GM12864 (cell line): ENCODE data around the gene NECTIN2.
"Not testable (repeated sequence)": the region's sequence is repeated elsewhere in the genome, so short reads cannot be mapped to it uniquely, and the experiment has no call there.

Experiments
- DNase-seq: peaks from one replicate; pipeline ENCODE4 v3.0.0-alpha.2; 2011; ENCODE audit warnings: low read depth
- H3K4me3 ChIP-seq: 2 replicates; pipeline ENCODE4 v1.5.1; 2011; ENCODE audit warnings: mild to moderate bottlenecking, low read depth, low read length, control low read depth
- CTCF ChIP-seq: IDR thresholded peaks from 2 replicates; pipeline ENCODE4 v1.5.1; 2011; ENCODE audit warnings: low read depth, mild to moderate bottlenecking, moderate library complexity, low read length, control low read depth, inconsistent platforms; ENCODE audit errors: missing control alignments

NECTIN2 gene

GRCh38 chr19:44912854-44913253 lies 66.8 kb downstream of the NECTIN2 start:
- DNase-seq: no peak
- H3K4me3 ChIP-seq: no peak overlapping the region
- no peak for TF ChIP-seq CTCF

GRCh38 chr19:44913512-44914432 lies 67.7 kb downstream of the NECTIN2 start:
- H3K4me3 ChIP-seq, DNase-seq: not testable (repeated sequence)

- peak within 1 kb of the TSS; percentile 60 for H3K4me3 ChIP-seq
- DNase-seq: peak; percentile 65
Measured at GRCh38 chr19:44914433-44915206, 68.5 kb downstream of the NECTIN2 start, which contains the start of gene APOC1. TSS of gene APOC1 (plus strand) at chr19:44914608. CDS start at chr19:44914892, 284 bp downstream.

- no peak for TF ChIP-seq CTCF
- no peak for DNase-seq
- H3K4me3 ChIP-seq: no peak overlapping the region
Measured at GRCh38 chr19:44924243-44924725, 78.2 kb downstream of the NECTIN2 start.

- H3K4me3 ChIP-seq: no peak overlapping the region
- no peak for DNase-seq
- no peak for TF ChIP-seq CTCF
Measured at GRCh38 chr19:44925114-44925891, 79.2 kb downstream of the NECTIN2 start.

- H3K4me3 ChIP-seq, DNase-seq: not testable (repeated sequence)
Measured at GRCh38 chr19:44926245-44927077, 80.4 kb downstream of the NECTIN2 start.

- no peak overlapping the region for H3K4me3 ChIP-seq
- no peak for DNase-seq
- TF ChIP-seq CTCF: no peak
Measured at GRCh38 chr19:44927746-44928145, 81.6 kb downstream of the NECTIN2 start.
